ENCODE data around the gene MAP2. TPM values are rescaled to one million over a fixed set of nuclear protein-coding genes. Genes with fewer than 3 reads are reported as not detected.

Gene MAP2
- total RNA-seq, 1 experiment from 2014 or later, result 1.5 TPM

DNA sequence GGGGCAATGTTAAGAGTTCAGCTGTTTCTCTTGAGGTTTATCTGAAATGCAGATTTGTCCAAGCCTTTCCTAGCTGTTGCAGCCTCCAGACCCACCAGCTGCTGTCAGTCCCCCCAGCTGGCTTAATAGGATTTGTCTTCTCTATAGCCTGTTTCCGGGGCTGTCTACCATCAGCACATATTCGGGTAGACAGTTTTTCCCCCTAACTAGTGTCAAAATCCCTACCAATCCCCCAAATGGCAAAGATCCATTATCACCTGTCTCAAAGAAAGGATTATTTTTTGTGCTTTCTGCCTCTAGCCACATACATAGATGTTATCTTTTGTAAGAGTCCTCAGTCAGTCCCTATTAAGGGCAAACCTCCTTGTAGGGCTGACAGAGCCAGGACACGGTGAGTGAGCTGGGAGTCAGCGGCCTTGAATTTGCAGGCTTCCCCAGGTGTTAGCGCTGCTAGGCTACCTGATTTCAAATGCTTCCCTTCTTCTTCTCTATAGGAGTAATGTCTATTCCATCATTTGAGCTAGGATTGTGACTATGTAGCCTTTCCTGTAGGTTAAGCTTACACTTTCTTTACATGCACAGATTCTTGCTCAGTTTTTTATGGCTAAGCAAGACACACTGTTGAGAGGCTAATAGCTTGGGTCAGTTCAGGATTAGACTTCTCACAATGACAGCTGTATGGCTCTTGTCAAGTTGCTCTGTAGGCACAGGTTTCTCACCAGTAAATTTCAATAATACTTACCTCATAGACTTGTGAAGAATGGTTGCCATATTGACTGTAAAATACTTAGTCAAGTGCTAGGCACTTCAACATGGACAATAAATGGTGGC is 176.7 kb downstream of the MAP2 start:
- Histone ChIP-seq H3K79me2 (ENCODE audit: low read length) (no peaks in the 10 kb centered on the region), H2AFZ (ENCODE audit: low read length) (no peak overlapping the region), H3K27ac (ENCODE audit: low read length) (no peak overlapping the region), H3K9ac (ENCODE audit: low read length) (no peak overlapping the region), H4K20me1 (ENCODE audit: insufficient read depth, low read depth, low read length) (no peaks in the 10 kb centered on the region), H3K9me3 (ENCODE audit: low read length) (no peaks in the 10 kb centered on the region), H3K4me2 (ENCODE audit: low read depth, low read length, poor library complexity, severe bottlenecking) (no peak overlapping the region), H3K36me3 (ENCODE audit: insufficient read depth, low read length) (no peaks in the 10 kb centered on the region), H3K4me3 (ENCODE audit: low read length) (no peak overlapping the region), H3K4me1 (ENCODE audit: low read length) (no peaks in the 10 kb centered on the region), H3K9me2 (replicated peaks; ENCODE audit: insufficient read depth, low read length) (no peaks in the 10 kb centered on the region), H3K27me3 (ENCODE audit: low read length) (no peaks in the 10 kb centered on the region)
- no peak for DNase-seq

DNA sequence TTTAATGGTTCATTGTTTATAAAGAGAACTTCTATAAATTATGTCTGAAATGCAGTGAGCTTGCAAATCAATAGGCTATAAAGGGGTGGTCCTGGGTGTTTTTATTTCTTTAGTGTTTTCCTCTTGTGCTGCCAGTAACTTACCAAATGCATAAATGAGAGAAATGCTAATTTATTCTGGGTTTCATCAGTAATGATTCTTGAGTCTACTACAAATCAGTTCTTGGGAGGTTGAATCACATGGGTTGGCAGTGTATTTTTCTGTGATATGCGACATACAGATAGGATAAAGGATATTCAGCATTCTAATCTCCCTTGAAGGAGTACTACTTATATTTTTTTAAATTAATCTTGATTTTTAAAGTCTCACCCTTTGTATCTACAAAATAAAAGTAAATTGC is 177.7 kb downstream of the MAP2 start:
- H3K9ac ChIP-seq (ENCODE audit: low read length), result no peak overlapping the region
- H3K27ac ChIP-seq (ENCODE audit: low read length), result no peak overlapping the region
- no peaks in the 10 kb centered on the region for H3K4me1 ChIP-seq (ENCODE audit: low read length)
- no peaks in the 10 kb centered on the region for H4K20me1 ChIP-seq (ENCODE audit: insufficient read depth, low read depth, low read length)
- H3K9me3 ChIP-seq (ENCODE audit: low read length), result no peaks in the 10 kb centered on the region
- no peaks in the 10 kb centered on the region for H3K36me3 ChIP-seq (ENCODE audit: insufficient read depth, low read length)
- no peak overlapping the region for H3K4me3 ChIP-seq (ENCODE audit: low read length)
- H3K9me2 ChIP-seq (replicated peaks; ENCODE audit: insufficient read depth, low read length), result no peaks in the 10 kb centered on the region
- no peaks in the 10 kb centered on the region for H3K27me3 ChIP-seq (ENCODE audit: low read length)
- no peak overlapping the region for H3K4me2 ChIP-seq (ENCODE audit: low read depth, low read length, poor library complexity, severe bottlenecking)
- H3K79me2 ChIP-seq (ENCODE audit: low read length), result no peaks in the 10 kb centered on the region
- no peak overlapping the region for H2AFZ ChIP-seq (ENCODE audit: low read length)
- no peak for DNase-seq

DNA sequence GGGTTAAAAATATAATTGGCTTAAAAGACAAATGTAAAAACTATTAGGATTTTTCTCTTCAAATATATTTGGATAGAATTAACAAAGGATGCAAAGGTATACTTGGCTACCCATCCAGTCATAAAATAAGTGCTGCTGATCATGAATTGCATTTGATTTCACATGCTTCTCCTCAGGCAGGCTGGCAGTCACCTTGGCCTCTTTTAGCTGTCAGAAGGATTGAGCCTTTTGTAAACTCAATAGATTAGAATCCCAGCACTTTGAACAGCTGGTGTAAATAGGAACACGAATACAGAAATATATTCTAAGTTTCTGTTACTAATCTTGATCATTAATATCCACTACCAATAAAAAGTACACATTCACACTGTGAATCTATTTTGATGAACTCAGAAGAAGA is 178.4 kb downstream of the MAP2 start:
- Histone ChIP-seq H3K27me3 (ENCODE audit: low read length) (no peaks in the 10 kb centered on the region), H4K20me1 (ENCODE audit: insufficient read depth, low read depth, low read length) (no peaks in the 10 kb centered on the region), H3K36me3 (ENCODE audit: insufficient read depth, low read length) (no peaks in the 10 kb centered on the region), H2AFZ (ENCODE audit: low read length) (no peak overlapping the region), H3K9ac (ENCODE audit: low read length) (no peak overlapping the region), H3K9me3 (ENCODE audit: low read length) (no peaks in the 10 kb centered on the region), H3K4me3 (ENCODE audit: low read length) (no peak overlapping the region), H3K79me2 (ENCODE audit: low read length) (no peaks in the 10 kb centered on the region), H3K27ac (ENCODE audit: low read length) (no peak overlapping the region), H3K4me2 (ENCODE audit: low read depth, low read length, poor library complexity, severe bottlenecking) (no peak overlapping the region), H3K9me2 (replicated peaks; ENCODE audit: insufficient read depth, low read length) (no peaks in the 10 kb centered on the region), H3K4me1 (ENCODE audit: low read length) (no peaks in the 10 kb centered on the region)
- DNase-seq, result no peak

DNA sequence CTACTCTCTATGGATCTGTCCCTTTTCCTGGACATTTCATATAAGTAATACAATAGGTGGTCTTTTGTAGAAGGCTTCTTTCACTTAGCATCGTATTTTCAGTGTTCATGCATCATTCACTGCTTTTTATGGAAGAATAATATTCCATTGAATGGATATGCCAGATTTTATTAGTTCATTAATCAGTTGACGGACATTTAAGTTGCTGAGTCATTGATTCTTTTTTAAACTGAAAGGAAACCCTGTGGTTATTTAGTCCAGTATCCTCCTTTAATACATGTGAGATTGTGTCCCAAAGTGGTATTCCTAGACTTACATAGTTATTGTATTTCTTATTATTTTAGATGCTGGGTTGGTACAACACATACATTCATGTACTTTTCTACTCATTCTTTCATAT is 185.7 kb downstream of the MAP2 start:
- no peaks in the 10 kb centered on the region for H4K20me1 ChIP-seq (ENCODE audit: insufficient read depth, low read depth, low read length)
- H3K9me2 ChIP-seq (replicated peaks; ENCODE audit: insufficient read depth, low read length), result no peaks in the 10 kb centered on the region
- H3K4me3 ChIP-seq (ENCODE audit: low read length), result no peak overlapping the region
- H3K4me1 ChIP-seq (ENCODE audit: low read length), result no peaks in the 10 kb centered on the region
- H2AFZ ChIP-seq (ENCODE audit: low read length), result no peak overlapping the region
- H3K9me3 ChIP-seq (ENCODE audit: low read length), result no peaks in the 10 kb centered on the region
- H3K9ac ChIP-seq (ENCODE audit: low read length), result no peak overlapping the region
- H3K27me3 ChIP-seq (ENCODE audit: low read length), result no peaks in the 10 kb centered on the region
- no peak overlapping the region for H3K4me2 ChIP-seq (ENCODE audit: low read depth, low read length, poor library complexity, severe bottlenecking)
- H3K36me3 ChIP-seq (ENCODE audit: insufficient read depth, low read length), result no peaks in the 10 kb centered on the region
- H3K79me2 ChIP-seq (ENCODE audit: low read length), result no peaks in the 10 kb centered on the region
- no peak overlapping the region for H3K27ac ChIP-seq (ENCODE audit: low read length)
- no peak for DNase-seq

DNA sequence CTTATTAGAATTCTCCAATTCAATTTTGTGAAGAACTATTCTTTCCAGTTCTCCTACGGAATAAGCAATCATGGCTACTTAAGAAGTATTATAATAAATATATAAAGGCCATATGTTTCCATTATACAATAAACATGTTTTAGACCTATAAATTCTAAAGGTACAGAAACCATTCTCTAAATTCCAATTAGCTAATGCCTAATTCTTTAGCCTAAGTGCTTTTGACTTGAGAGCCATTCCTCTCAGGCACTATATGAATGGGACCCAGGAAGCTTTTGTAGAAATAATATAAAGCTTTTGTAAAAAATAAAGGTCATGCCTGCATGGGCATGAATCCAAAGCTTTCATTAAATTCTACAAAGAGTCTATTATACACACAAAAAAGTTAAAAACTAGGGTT is 186.8 kb downstream of the MAP2 start:
- Histone ChIP-seq H3K9me3 (ENCODE audit: low read length) (no peaks in the 10 kb centered on the region), H3K36me3 (ENCODE audit: insufficient read depth, low read length) (no peaks in the 10 kb centered on the region), H3K79me2 (ENCODE audit: low read length) (no peaks in the 10 kb centered on the region), H3K4me1 (ENCODE audit: low read length) (no peaks in the 10 kb centered on the region), H4K20me1 (ENCODE audit: insufficient read depth, low read depth, low read length) (no peaks in the 10 kb centered on the region), H3K9me2 (replicated peaks; ENCODE audit: insufficient read depth, low read length) (no peaks in the 10 kb centered on the region), H3K27ac (ENCODE audit: low read length) (no peak overlapping the region), H3K4me3 (ENCODE audit: low read length) (no peak overlapping the region), H2AFZ (ENCODE audit: low read length) (no peak overlapping the region), H3K4me2 (ENCODE audit: low read depth, low read length, poor library complexity, severe bottlenecking) (no peak overlapping the region), H3K27me3 (ENCODE audit: low read length) (no peaks in the 10 kb centered on the region), H3K9ac (ENCODE audit: low read length) (no peak overlapping the region)
- no peak for DNase-seq

DNA sequence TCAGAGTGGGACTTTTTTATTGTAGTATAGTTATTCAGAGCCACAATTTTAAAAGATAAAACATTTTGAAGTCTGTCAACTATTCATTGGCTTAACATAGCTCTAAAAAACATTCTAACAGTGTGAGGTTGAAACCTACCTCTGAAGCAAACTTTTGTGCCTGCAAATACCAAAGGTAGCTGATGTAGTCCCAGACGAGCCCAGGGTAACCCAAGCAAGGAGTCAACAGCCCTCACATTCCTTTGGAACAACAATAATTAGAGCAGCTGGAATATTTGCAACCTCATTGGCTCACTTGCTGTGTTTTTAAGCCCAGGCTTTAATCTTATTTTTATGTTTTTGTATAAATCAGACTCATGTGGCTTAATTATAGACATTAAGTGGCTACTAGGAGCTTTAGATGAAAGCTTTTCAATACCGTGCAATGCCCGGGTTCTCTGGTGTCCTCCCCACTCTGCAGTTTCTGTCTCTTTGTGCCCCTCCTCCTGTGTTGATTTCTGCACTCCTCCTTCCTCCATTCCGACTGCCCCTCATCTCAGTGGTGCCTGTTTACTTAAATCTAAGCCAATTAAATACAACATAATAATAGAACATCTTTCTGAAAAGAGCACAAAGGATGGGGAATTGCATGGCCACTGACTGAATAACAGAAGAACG is 189.9 kb downstream of the MAP2 start:
- no peak overlapping the region for H3K4me3 ChIP-seq (ENCODE audit: low read length)

DNA sequence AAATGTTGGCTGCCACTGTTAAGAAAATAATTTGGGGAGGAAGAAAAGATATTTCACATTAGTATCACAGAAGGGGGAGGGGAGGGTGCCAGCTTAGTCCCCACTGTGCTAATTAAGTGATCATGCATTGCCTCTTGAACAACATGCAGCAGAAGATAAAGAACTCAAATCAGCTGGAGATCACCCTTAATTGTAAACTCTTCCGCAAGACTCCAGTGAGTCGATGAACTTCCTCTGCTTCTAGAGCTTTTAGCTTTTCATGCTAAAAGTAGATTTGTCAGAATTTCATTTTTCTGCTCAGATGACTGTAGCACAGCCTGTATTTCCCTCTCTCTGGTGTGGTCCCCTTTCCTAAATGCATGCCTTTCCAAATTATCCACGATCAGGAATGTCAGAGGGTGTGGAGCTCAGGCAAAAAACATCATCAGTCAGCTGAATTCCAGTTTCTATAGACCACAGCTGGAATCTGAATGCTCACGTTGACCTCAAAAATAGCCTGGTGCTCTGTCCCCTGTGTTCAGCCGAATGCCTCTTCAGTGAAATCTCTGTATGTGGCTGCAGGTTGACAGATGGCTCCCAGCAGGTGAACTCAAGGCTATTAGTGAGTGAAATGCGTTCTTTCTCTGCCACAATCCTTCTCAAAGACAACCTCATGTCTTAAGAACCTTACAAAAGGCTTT is 191.0 kb downstream of the MAP2 start:
- Histone ChIP-seq H3K27me3 (ENCODE audit: low read length) (no peaks in the 10 kb centered on the region), H3K27ac (ENCODE audit: low read length) (no peak overlapping the region), H3K4me2 (ENCODE audit: low read depth, low read length, poor library complexity, severe bottlenecking) (no peak overlapping the region), H3K4me3 (ENCODE audit: low read length) (no peak overlapping the region), H3K79me2 (ENCODE audit: low read length) (no peaks in the 10 kb centered on the region), H3K9ac (ENCODE audit: low read length) (no peak overlapping the region), H4K20me1 (ENCODE audit: insufficient read depth, low read depth, low read length) (no peaks in the 10 kb centered on the region), H3K4me1 (ENCODE audit: low read length) (peaks cover 6% of the 10 kb centered on the region), H2AFZ (ENCODE audit: low read length) (no peak overlapping the region), H3K9me3 (ENCODE audit: low read length) (no peaks in the 10 kb centered on the region), H3K36me3 (ENCODE audit: insufficient read depth, low read length) (no peaks in the 10 kb centered on the region), H3K9me2 (replicated peaks; ENCODE audit: insufficient read depth, low read length) (no peaks in the 10 kb centered on the region)
- DNase-seq, result no peak

More for the DNA sequence above, 189.9 kb downstream of the MAP2 start:
- DNase-seq, result no peak
- Histone ChIP-seq H3K4me1 (ENCODE audit: low read length) (no peaks in the 10 kb centered on the region), H2AFZ (ENCODE audit: low read length) (no peak overlapping the region), H4K20me1 (ENCODE audit: insufficient read depth, low read depth, low read length) (no peaks in the 10 kb centered on the region), H3K9me2 (replicated peaks; ENCODE audit: insufficient read depth, low read length) (no peaks in the 10 kb centered on the region), H3K9me3 (ENCODE audit: low read length) (no peaks in the 10 kb centered on the region), H3K9ac (ENCODE audit: low read length) (no peak overlapping the region), H3K27ac (ENCODE audit: low read length) (no peak overlapping the region), H3K36me3 (ENCODE audit: insufficient read depth, low read length) (no peaks in the 10 kb centered on the region), H3K27me3 (ENCODE audit: low read length) (no peaks in the 10 kb centered on the region), H3K4me2 (ENCODE audit: low read depth, low read length, poor library complexity, severe bottlenecking) (no peak overlapping the region), H3K79me2 (ENCODE audit: low read length) (no peaks in the 10 kb centered on the region)

DNA sequence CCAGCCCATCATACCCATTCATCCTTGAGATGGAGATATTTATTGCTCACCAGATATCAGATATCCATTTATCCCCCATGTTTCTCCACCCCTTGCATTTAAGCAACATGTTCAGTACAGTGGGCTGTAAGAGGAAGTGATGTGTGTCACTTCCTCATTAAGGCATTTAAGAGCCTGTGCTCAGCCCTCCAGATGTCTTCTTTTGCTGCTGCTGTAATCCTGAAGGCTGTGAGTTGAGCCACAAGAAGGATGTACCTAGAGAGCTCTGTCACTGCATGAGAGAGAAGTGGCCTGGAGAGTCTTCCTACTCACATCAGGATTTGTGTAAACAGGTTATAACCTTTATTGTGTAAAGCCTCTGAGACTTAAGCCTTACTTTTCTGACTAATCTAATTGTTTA is 195.9 kb downstream of the MAP2 start:
- DNase-seq, result peak; percentile 92
- no peaks in the 10 kb centered on the region for H3K36me3 ChIP-seq (ENCODE audit: insufficient read depth, low read length)
- peaks cover 16% of the 10 kb centered on the region for H3K4me1 ChIP-seq (ENCODE audit: low read length)
- H3K9me3 ChIP-seq (ENCODE audit: low read length), result no peaks in the 10 kb centered on the region
- peak overlapping the region; percentile 26; the same call in 1 of the 2 replicates for H3K9ac ChIP-seq (ENCODE audit: low read length)
- H3K79me2 ChIP-seq (ENCODE audit: low read length), result no peaks in the 10 kb centered on the region
- H2AFZ ChIP-seq (ENCODE audit: low read length), result peak overlapping the region; percentile 82
- H3K27ac ChIP-seq (ENCODE audit: low read length), result peak overlapping the region; percentile 78
- no peaks in the 10 kb centered on the region for H3K9me2 ChIP-seq (replicated peaks; ENCODE audit: insufficient read depth, low read length)
- peak overlapping the region; percentile 49 for H3K4me3 ChIP-seq (ENCODE audit: low read length)
- peak overlapping the region; percentile 75 for H3K4me2 ChIP-seq (ENCODE audit: low read depth, low read length, poor library complexity, severe bottlenecking)
- H3K27me3 ChIP-seq (ENCODE audit: low read length), result no peaks in the 10 kb centered on the region
- no peaks in the 10 kb centered on the region for H4K20me1 ChIP-seq (ENCODE audit: insufficient read depth, low read depth, low read length)

Data from Karpas-422 (cell line).